Retinal pigment epithelial cell (primary cell): ENCODE data around the gene MLH1.

Experiments
- DNase-seq: peaks from one replicate; pipeline ENCODE4 v3.0.0-alpha.2; 2010; ENCODE audit warnings: low read depth
- H3K4me3 ChIP-seq: 2 replicates; pipeline ENCODE4 v1.5.1; 2011; ENCODE audit warnings: mild to moderate bottlenecking, low read length, control low read depth, moderate library complexity
- TF ChIP-seq, protein P1 (sequence below): conservative IDR thresholded peaks from 2 replicates; pipeline ENCODE4 v1.5.1; 2011; ENCODE audit warnings: low read depth, low read length, control low read depth, inconsistent platforms

The MLH1 gene

DNA sequence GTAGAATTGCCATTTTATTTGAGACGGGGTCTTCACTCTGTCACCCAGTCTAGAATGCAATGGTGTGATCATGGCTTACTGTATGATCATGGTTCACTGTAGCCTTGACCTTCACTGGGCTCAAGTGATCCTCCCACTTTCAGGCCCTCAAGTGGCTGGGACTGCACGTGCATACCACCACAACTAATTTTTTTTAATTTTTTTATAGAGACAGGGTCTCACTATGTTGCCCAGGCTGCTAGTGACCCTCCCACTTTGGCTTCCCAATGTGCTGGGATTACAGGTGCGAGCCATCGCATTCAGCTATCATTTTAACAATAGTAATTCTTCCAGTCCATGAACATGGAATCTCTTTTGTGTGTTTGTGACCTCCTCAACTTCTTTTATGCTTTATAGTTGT, 12.3 kb upstream of the MLH1 start:
- no peak overlapping the region for H3K4me3 ChIP-seq
- DNase-seq, result no peak
- TF ChIP-seq, protein P1, sequence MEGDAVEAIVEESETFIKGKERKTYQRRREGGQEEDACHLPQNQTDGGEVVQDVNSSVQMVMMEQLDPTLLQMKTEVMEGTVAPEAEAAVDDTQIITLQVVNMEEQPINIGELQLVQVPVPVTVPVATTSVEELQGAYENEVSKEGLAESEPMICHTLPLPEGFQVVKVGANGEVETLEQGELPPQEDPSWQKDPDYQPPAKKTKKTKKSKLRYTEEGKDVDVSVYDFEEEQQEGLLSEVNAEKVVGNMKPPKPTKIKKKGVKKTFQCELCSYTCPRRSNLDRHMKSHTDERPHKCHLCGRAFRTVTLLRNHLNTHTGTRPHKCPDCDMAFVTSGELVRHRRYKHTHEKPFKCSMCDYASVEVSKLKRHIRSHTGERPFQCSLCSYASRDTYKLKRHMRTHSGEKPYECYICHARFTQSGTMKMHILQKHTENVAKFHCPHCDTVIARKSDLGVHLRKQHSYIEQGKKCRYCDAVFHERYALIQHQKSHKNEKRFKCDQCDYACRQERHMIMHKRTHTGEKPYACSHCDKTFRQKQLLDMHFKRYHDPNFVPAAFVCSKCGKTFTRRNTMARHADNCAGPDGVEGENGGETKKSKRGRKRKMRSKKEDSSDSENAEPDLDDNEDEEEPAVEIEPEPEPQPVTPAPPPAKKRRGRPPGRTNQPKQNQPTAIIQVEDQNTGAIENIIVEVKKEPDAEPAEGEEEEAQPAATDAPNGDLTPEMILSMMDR, result no peak

DNA sequence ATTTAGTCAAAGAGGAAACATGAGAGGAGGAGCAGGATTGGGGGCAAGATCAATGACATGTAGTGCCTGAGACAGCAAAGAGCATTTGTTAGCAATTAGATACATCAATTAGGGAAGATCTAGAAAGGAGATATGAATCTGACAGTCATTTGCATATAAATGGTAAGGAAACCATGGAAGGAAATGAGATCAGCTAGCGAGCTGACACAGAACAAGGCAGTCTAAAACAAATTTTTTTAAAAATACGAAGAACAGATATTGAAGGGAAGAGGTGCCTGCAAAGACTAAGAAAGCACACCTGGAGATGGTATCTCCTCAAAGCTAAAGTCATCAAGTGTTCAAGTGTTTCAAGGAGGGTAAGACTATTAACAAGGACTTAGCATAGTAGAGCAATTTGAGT, 5.0 kb upstream of the MLH1 start:
- TF ChIP-seq, protein P1, result no peak
- DNase-seq, result no peak
- H3K4me3 ChIP-seq, result no peak overlapping the region

DNA sequence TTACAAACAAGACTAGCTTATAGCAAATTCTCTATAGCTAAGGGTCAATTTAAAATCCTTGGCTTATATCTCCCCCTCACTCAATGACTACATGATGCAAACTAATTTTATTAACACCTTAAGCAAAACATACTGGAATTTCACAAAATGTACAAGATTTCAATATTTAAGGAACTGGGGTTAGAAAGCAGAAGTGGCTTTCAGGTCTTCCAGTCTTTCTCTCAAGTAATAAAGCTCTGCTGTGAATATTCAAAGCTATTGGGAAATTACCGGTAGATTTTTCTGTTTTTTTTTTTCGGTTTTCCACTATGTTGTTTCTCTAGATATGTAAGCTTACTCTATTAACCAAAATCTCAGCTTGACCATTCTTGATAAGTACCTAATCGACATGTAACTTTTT, 4.3 kb upstream of the MLH1 start:
- no peak overlapping the region for H3K4me3 ChIP-seq
- TF ChIP-seq, protein P1, result no peak
- no peak for DNase-seq

DNA sequence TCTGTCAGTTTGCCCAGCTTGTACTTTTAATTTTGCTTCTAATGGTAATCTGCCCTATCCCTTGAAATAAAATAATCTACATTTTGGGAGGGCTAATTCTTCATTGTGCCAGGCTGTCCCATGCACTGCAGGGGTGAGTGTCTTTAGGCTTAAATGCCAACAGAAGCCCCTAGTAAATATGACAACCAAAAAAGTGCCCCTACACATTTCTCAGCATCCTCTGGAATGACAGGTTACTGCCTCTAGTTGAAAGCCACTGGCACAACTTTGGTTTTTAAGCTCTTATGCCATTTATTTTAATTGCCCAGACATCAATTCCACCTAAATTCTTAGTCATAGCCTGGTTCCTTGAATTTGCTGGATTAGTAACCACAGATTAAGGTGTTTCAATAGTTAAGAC, 3.8 kb upstream of the MLH1 start:
- TF ChIP-seq, protein P1, result no peak
- H3K4me3 ChIP-seq, result peak overlapping the region; percentile 6

DNA sequence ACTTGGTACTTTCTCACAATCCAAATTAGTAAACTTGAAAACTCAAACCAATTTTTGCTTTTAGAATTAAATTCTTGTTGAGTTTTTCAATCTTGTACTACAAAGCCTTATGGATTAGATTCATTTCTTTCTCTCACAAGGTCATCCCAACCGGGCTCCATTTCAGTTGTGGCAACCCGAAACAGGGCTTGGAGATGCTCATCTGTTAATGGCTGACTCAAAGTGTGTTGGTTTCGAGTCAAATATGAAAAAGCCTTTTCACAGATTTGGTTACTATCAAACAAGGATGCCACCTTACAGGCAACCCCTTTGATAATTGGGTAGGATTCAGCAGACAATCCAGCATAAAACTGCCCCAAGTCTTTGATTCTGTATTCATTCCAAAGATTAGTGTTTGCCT, 2.2 kb upstream of the MLH1 start:
- H3K4me3 ChIP-seq, result peak overlapping the region; percentile 90
- DNase-seq, result no peak
- TF ChIP-seq, protein P1, result no peak

More for the DNA sequence above, 3.8 kb upstream of the MLH1 start:
- peak; percentile 46 for DNase-seq

DNA sequence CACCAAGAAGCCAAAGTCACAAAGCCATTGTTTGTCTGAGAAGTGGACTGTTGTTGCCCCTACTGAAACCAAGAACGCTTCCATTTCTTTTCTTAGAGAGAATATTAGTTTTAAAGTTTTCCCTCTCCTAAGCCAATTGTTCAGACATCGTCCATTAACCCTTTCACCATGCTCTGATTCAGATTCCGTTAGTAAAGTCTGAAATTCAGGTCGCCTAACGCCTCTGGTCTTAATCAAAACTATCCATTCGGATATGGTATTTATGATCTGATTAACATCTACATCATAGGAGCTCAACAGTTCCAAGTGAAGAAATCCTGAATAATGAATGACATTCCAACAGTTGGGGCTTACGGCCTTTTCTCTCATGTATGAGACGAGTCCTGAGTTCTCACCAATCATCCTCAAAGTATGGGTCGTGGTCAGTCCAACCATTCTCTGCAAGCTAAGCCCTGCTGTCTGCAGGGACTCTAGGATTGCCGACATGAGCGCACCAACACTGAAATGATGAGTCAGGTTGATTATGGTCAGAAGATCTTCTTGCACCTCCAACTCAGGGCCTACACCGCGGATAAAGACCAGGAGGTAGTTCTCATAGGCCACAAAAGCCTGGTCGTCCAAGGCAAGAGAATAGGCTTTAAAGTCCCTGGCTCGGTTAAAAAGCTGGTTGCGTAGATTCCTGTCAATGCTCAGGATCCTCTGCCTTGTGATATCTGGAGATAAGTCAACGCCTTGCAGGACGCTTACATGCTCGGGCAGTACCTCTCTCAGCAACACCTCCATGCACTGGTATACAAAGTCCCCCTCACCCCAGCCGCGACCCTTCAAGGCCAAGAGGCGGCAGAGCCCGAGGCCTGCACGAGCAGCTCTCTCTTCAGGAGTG, 1.2 kb upstream of the MLH1 start:
- TF ChIP-seq, protein P1, result no peak
- peak overlapping the region; percentile 90 for H3K4me3 ChIP-seq
- DNase-seq, result peak; percentile 17

DNA sequence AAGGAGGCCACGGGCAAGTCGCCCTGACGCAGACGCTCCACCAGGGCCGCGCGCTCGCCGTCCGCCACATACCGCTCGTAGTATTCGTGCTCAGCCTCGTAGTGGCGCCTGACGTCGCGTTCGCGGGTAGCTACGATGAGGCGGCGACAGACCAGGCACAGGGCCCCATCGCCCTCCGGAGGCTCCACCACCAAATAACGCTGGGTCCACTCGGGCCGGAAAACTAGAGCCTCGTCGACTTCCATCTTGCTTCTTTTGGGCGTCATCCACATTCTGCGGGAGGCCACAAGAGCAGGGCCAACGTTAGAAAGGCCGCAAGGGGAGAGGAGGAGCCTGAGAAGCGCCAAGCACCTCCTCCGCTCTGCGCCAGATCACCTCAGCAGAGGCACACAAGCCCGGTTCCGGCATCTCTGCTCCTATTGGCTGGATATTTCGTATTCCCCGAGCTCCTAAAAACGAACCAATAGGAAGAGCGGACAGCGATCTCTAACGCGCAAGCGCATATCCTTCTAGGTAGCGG, 452 bp upstream of the MLH1 start, which contains the start of gene EPM2AIP1:
TSS of gene EPM2AIP1 (minus strand) at position 326 of the 520 bp plus-strand sequence. CDS start at position 272, 54 bp downstream.
- TF ChIP-seq, protein P1, result no peak
- H3K4me3 ChIP-seq, result peak within 1 kb of the TSS; percentile 90
- DNase-seq, result no peak
